DOHH2 (cell line): ENCODE data around the gene HNRNPA1.
"Not testable (repeated sequence)": the region's sequence is repeated elsewhere in the genome, so short reads cannot be mapped to it uniquely, and the experiment has no call there.

Experiments
- H3F3A ChIP-seq: fragments of 200-600 bp; sonication (generic), shearing (Covaris generic); 2 replicates; pipeline ENCODE4 v1.6.0; 2016; ENCODE audit warnings: antibody characterized with exemption, mild to moderate bottlenecking; ENCODE audit not compliant: control insufficient read depth, insufficient read depth
- H3K27ac ChIP-seq: fragments of 200-600 bp; sonication (generic); 2 replicates; pipeline ENCODE4 v1.5.1; 2014; ENCODE audit warnings: low read depth, mild to moderate bottlenecking, low read length, moderate library complexity
- H3K27me3 ChIP-seq: fragments of 200-600 bp; sonication (generic); 2 replicates; pipeline ENCODE4 v1.6.1; 2014; ENCODE audit warnings: mild to moderate bottlenecking, low read length, mixed read lengths; ENCODE audit not compliant: control insufficient read depth
- H3K36me3 ChIP-seq: fragments of 200-600 bp; sonication (generic); 2 replicates; pipeline ENCODE4 v1.6.1; 2014; ENCODE audit warnings: mild to moderate bottlenecking, low read length, moderate library complexity, mixed read lengths; ENCODE audit not compliant: control insufficient read depth
- H3K4me1 ChIP-seq: fragments of 200-600 bp; sonication (generic); 2 replicates; pipeline ENCODE4 v1.6.1; 2014; ENCODE audit warnings: mild to moderate bottlenecking, low read length, mixed read lengths; ENCODE audit not compliant: control insufficient read depth
- H3K4me2 ChIP-seq: fragments of 200-600 bp; sonication (generic); 2 replicates; pipeline ENCODE4 v1.6.0; 2014; ENCODE audit warnings: mild to moderate bottlenecking, low read length, moderate library complexity
- H3K4me3 ChIP-seq: fragments of 200-600 bp; sonication (generic); 2 replicates; pipeline ENCODE4 v1.5.1; 2014; ENCODE audit warnings: mild to moderate bottlenecking, low read length, mixed read lengths
- H3K79me2 ChIP-seq: fragments of 200-600 bp; sonication (generic); 2 replicates; pipeline ENCODE4 v1.6.1; 2014; ENCODE audit warnings: mild to moderate bottlenecking, low read length, mixed read lengths; ENCODE audit not compliant: control insufficient read depth
- H3K9me2 ChIP-seq: fragments of 200-600 bp; sonication (generic); replicated peaks from 2 replicates; pipeline ENCODE4 v1.6.1; 2014; ENCODE audit warnings: mild to moderate bottlenecking, low read length, mixed read lengths; ENCODE audit not compliant: control insufficient read depth
- H3K9me3 ChIP-seq: fragments of 200-600 bp; sonication (generic); 2 replicates; pipeline ENCODE4 v1.6.1; 2014; ENCODE audit warnings: antibody characterized with exemption, low read length, mixed read lengths; ENCODE audit not compliant: control insufficient read depth, insufficient read depth
- H4K20me1 ChIP-seq: fragments of 200-600 bp; sonication (generic); 2 replicates; pipeline ENCODE4 v1.6.0; 2014; ENCODE audit warnings: low read depth, mild to moderate bottlenecking, antibody characterized with exemption, low read length, moderate library complexity; ENCODE audit not compliant: control insufficient read depth, insufficient read depth
- CTCF ChIP-seq: fragments of 200-600 bp; sonication (generic); IDR thresholded peaks from one replicate; pipeline ENCODE4 v1.5.1; 2014; ENCODE audit warnings: antibody characterized with exemption, mild to moderate bottlenecking, low read depth, low read length; ENCODE audit not compliant: poor library complexity, severe bottlenecking
- EZH2phosphoT487 ChIP-seq: fragments of 200-600 bp; sonication (generic); IDR thresholded peaks from 2 replicates; pipeline ENCODE4 v1.6.1; 2017; ENCODE audit warnings: borderline replicate concordance, mild to moderate bottlenecking, antibody characterized with exemption, low read length, moderate library complexity, mixed read lengths

Gene HNRNPA1

GRCh38 chr12:54311051-54311450, 30.5 kb downstream of the HNRNPA1 start:
- Histone ChIP-seq H3K4me3 (no peak overlapping the region), H3K9me2 (no peaks in the 10 kb centered on the region), H3K27ac (no peak overlapping the region), H3K36me3 (no peaks in the 10 kb centered on the region), H3K4me1 (no peaks in the 10 kb centered on the region), H3F3A (no peaks in the 10 kb centered on the region), H3K27me3 (peaks cover 13% of the 10 kb centered on the region), H3K79me2 (no peaks in the 10 kb centered on the region), H3K9me3 (no peaks in the 10 kb centered on the region), H3K4me2 (no peak overlapping the region), H4K20me1 (no peaks in the 10 kb centered on the region)
- TF ChIP-seq CTCF (no peak), EZH2phosphoT487 (no peak)

- H4K20me1 ChIP-seq, H3K4me3 ChIP-seq, H3K27me3 ChIP-seq, H3K27ac ChIP-seq, H3K9me2 ChIP-seq, H3K4me1 ChIP-seq, H3K36me3 ChIP-seq, H3K9me3 ChIP-seq, H3K4me2 ChIP-seq, H3K79me2 ChIP-seq, H3F3A ChIP-seq: not testable (repeated sequence)
Measured at GRCh38 chr12:54312309-54312708, 31.8 kb downstream of the HNRNPA1 start.

- Histone ChIP-seq H3F3A (no peaks in the 10 kb centered on the region), H4K20me1 (no peaks in the 10 kb centered on the region), H3K27ac (no peak overlapping the region), H3K9me3 (no peaks in the 10 kb centered on the region), H3K4me1 (peaks cover 6% of the 10 kb centered on the region), H3K79me2 (peaks cover 12% of the 10 kb centered on the region), H3K9me2 (no peaks in the 10 kb centered on the region), H3K36me3 (no peaks in the 10 kb centered on the region), H3K27me3 (no peaks in the 10 kb centered on the region), H3K4me3 (no peak overlapping the region), H3K4me2 (no peak overlapping the region)
- TF ChIP-seq CTCF (no peak), EZH2phosphoT487 (no peak)
Measured at GRCh38 chr12:54321363-54321762, 40.8 kb downstream of the HNRNPA1 start.

- Histone ChIP-seq H3K9me2 (no peaks in the 10 kb centered on the region), H3K4me2 (peak within 1 kb of the TSS; percentile 80), H3K36me3 (peaks cover 7% of the 10 kb centered on the region), H3K4me3 (peak within 1 kb of the TSS; percentile 85), H3K4me1 (peaks cover 6% of the 10 kb centered on the region), H3K9me3 (no peaks in the 10 kb centered on the region), H3K27ac (no peak within 1 kb of the TSS), H3K79me2 (peaks cover 18% of the 10 kb centered on the region), H4K20me1 (no peaks in the 10 kb centered on the region), H3K27me3 (no peaks in the 10 kb centered on the region), H3F3A (no peaks in the 10 kb centered on the region)
- TF ChIP-seq CTCF: peak; percentile 97
- no peak for TF ChIP-seq EZH2phosphoT487
Measured at GRCh38 chr12:54324617-54325441, 44.3 kb downstream of the HNRNPA1 start, which contains the start of gene COPZ1. COPZ1 (plus strand) TSS chr12:54325131; CDS start chr12:54325164, 33 bp downstream.

- H3K9me2 ChIP-seq, H3K9me3 ChIP-seq, H3K4me1 ChIP-seq, H3F3A ChIP-seq, H3K27ac ChIP-seq, H3K36me3 ChIP-seq, H4K20me1 ChIP-seq, H3K27me3 ChIP-seq: not testable (repeated sequence)
- H3K4me3 ChIP-seq: peak overlapping the region; percentile 85
- H3K4me2 ChIP-seq: peak overlapping the region; percentile 58
- H3K79me2 ChIP-seq: peaks cover 22% of the 10 kb centered on the region
Measured at GRCh38 chr12:54325442-54326109, 45.0 kb downstream of the HNRNPA1 start.
